Breast epithelium (tissue), 3 donors: ENCODE results near the gene PHACTR1.

ENCODE experiments used
- CTCF ChIP-seq, 3 donors: fragments of 450-650 bp; IDR thresholded peaks; one replicate each; pipeline ENCODE4 v1.5.1; 2016 to 2017; ENCODE audit warnings: antibody characterized with exemption in 3 of 3, mild to moderate bottlenecking in 3 of 3, moderate library complexity in 3 of 3
- POLR2A ChIP-seq: fragments of 450-650 bp; IDR thresholded peaks from one replicate; pipeline ENCODE4 v1.6.1; 2016; ENCODE audit warnings: antibody characterized with exemption, mild to moderate bottlenecking, moderate library complexity
- POLR2AphosphoS5 ChIP-seq, 3 donors: sonication (generic); formaldehyde crosslinking; IDR thresholded peaks; one replicate each; pipeline ENCODE4 v1.6.1; 2017; ENCODE audit warnings: antibody characterized with exemption in 3 of 3

GRCh38 chr6:12898603-12899002 is 182.0 kb downstream of the PHACTR1 start:
- no peak for TF ChIP-seq CTCF (IDR thresholded peaks at IDR 0.05)
- TF ChIP-seq POLR2A: no peak
- TF ChIP-seq POLR2AphosphoS5 (IDR thresholded peaks at IDR 0.05): no peak
